Measurements from ENCODE around the gene LPCAT3. TPM values are rescaled to one million over a fixed set of nuclear protein-coding genes. Genes with fewer than 3 reads are reported as not detected.

LPCAT3 gene
- total and polyA plus RNA-seq, 2 of the 13 experiments (the other 11 are each of a cell fraction or from before 2014, with no cell fraction given), result 44.5 to 64.3 TPM

- no peak for TF ChIP-seq CEBPZ (IDR thresholded peaks at IDR 0.05; ENCODE audit: low read length)
- TF ChIP-seq NR2F6 (IDR thresholded peaks at IDR 0.05), result no peak
- peak; percentile 69 for TF ChIP-seq NR2F6 (CRISPR knock-in tag; IDR thresholded peaks at IDR 0.05)
- TF ChIP-seq HNF1A (IDR thresholded peaks at IDR 0.05; ENCODE audit: low read depth), result no peak; the same call in 1 of the 2 replicates
- peak; percentile 53; the same call in 1 of the 2 replicates for TF ChIP-seq HNF1A (CRISPR knock-in tag; IDR thresholded peaks at IDR 0.05; ENCODE audit: borderline replicate concordance)
- peak; percentile 91 for TF ChIP-seq CHD2 (IDR thresholded peaks at IDR 0.05; ENCODE audit: low read depth, low read length)
- TF ChIP-seq YEATS2 (CRISPR knock-in tag; IDR thresholded peaks at IDR 0.05; ENCODE audit: borderline replicate concordance), result peak; percentile 98
- TF ChIP-seq MXI1 (IDR thresholded peaks at IDR 0.05; ENCODE audit: borderline replicate concordance, low read depth, low read length), result peak; percentile 88; the same call in 1 of the 3 replicates
- no peak for TF ChIP-seq ELF4 (CRISPR knock-in tag; IDR thresholded peaks at IDR 0.05; ENCODE audit: borderline replicate concordance)
- TF ChIP-seq ZNF710 (CRISPR knock-in tag; IDR thresholded peaks at IDR 0.05; ENCODE audit: borderline replicate concordance), result peak; percentile 97
- no peak for TF ChIP-seq NFRKB (IDR thresholded peaks at IDR 0.05)
- peak; percentile 99 for TF ChIP-seq ZC3H13 (CRISPR knock-in tag; IDR thresholded peaks at IDR 0.05)
- 0 out of 4 replicates have a peak, but pooled peaks of 1 of the 2 experiments have one; percentile 10 for TF ChIP-seq EP300 (IDR thresholded peaks at IDR 0.05; ENCODE audit: low read depth in 2 of 2, low read length in 2 of 2)
- 0 out of 2 replicates have a peak, but pooled peaks have one; percentile 21 for TF ChIP-seq EP300 (CRISPR knock-in tag; IDR thresholded peaks at IDR 0.05; ENCODE audit: borderline replicate concordance)
- TF ChIP-seq ZNF446 (CRISPR knock-in tag; IDR thresholded peaks at IDR 0.05), result peak; percentile 92; the same call in 1 of the 2 replicates
- peak; percentile 87 for TF ChIP-seq ZNF205 (CRISPR knock-in tag; IDR thresholded peaks at IDR 0.05)
- TF ChIP-seq ASH2L (IDR thresholded peaks at IDR 0.05; ENCODE audit: insufficient read length, low read depth, low read length), result peak; percentile 73
Observed at GRCh38 chr12:6937481-6938352, 80.6 kb downstream of the LPCAT3 start (continued).

Data from HepG2 (cell line).